ENCODE measurements around the gene COL15A1. TPM values are rescaled to one million over a fixed set of nuclear protein-coding genes. Genes with fewer than 3 reads are reported as not detected.

The COL15A1 gene
- total RNA-seq, 4 donors from 2014 or later: 4.6 to 51.9 (median 10.7) TPM

Other genes with a start within 250 kb of the COL15A1 start
- not detected for gene GABBR2, start 235.0 kb upstream of the COL15A1 start, total RNA-seq
- gene ANKS6, start 147.4 kb upstream of the COL15A1 start, total RNA-seq: 10 to 100 TPM; 18.3 to 35.9 (median 29.3) TPM
- gene GALNT12, start 136.2 kb upstream of the COL15A1 start, total RNA-seq: 100 to 1,000 TPM in 3 of 4 donors, 10 to 100 TPM in 1; 79.7 to 174 (median 120) TPM
- gene TGFBR1, start 161.2 kb downstream of the COL15A1 start, total RNA-seq: 10 to 100 TPM; 17.6 to 24.1 (median 22.8) TPM

Data from transverse colon (tissue), 4 donors.